Caco-2 (cell line): ENCODE data around the gene SEMA3A. TPM values are rescaled to one million over a fixed set of nuclear protein-coding genes. Genes with fewer than 3 reads are reported as not detected.

Source experiments
- BruUV-seq: library from RNA; stranded (reverse); fragments of 400-500 nt; replicated peaks from 2 replicates; lab custom pipeline; 2021; lab: Mats Ljungman, UMichigan
- CTCF ChIA-PET: fragments of 300-600 bp; sonication (Branson Sonifier 250); formaldehyde crosslinking; loops from one replicate; lab custom pipeline; 2022; ENCODE audit warnings: antibody characterized with exemption; lab: Charles Lee
- POLR2A ChIA-PET: fragments of 300-600 bp; sonication (Branson Sonifier 250); formaldehyde crosslinking; loops from one replicate; lab custom pipeline; 2022; ENCODE audit warnings: antibody characterized with exemption; lab: Charles Lee
- DNase-seq, 2 experiments: peaks; one replicate each; pipeline versions ENCODE4 v3.0.0 to v3.0.0-alpha.2; 2020 to 2022
- H3K27me3 ChIP-seq: replicated peaks from 2 replicates; pipeline ENCODE4 v1.6.0; 2011; ENCODE audit warnings: low read length; ENCODE audit not compliant: control insufficient read depth, insufficient read depth
- H3K36me3 ChIP-seq: 2 replicates; pipeline ENCODE4 v1.5.1; 2011; ENCODE audit warnings: low read length; ENCODE audit not compliant: control insufficient read depth, insufficient read depth
- H3K4me1 ChIP-seq: fragments of 250-450 bp; sonication (Bioruptor Pico); 2 replicates; pipeline ENCODE4 v1.5.1; 2020; ENCODE audit warnings: mild to moderate bottlenecking
- H3K4me3 ChIP-seq: 2 replicates; pipeline ENCODE4 v1.5.1; 2011; ENCODE audit warnings: low read depth, mild to moderate bottlenecking, control low read depth, low read length
- H3K9me3 ChIP-seq: fragments of 250-450 bp; sonication (Bioruptor Pico); 2 replicates; pipeline ENCODE4 v1.5.1; 2020; ENCODE audit warnings: mild to moderate bottlenecking, moderate library complexity
- H3K27ac Mint-ChIP-seq: one replicate; pipeline ENCODE4 v1.8.0; 2022; ENCODE audit warnings: mixed read lengths; ENCODE audit not compliant: unreplicated experiment
- H3K27me3 Mint-ChIP-seq: one replicate; pipeline ENCODE4 v1.8.0; 2022; ENCODE audit warnings: mixed read lengths; ENCODE audit not compliant: insufficient read depth, unreplicated experiment
- H3K36me3 Mint-ChIP-seq: one replicate; pipeline ENCODE4 v1.8.0; 2022; ENCODE audit warnings: mild to moderate bottlenecking, mixed read lengths; ENCODE audit not compliant: insufficient read depth, unreplicated experiment
- H3K4me1 Mint-ChIP-seq: one replicate; pipeline ENCODE4 v1.8.0; 2022; ENCODE audit warnings: low read depth, mixed read lengths; ENCODE audit not compliant: unreplicated experiment
- H3K4me3 Mint-ChIP-seq: one replicate; pipeline ENCODE4 v1.8.0; 2022; ENCODE audit warnings: mild to moderate bottlenecking, moderate library complexity, mixed read lengths; ENCODE audit not compliant: unreplicated experiment
- H3K9me3 Mint-ChIP-seq: one replicate; pipeline ENCODE4 v1.8.0; 2022; ENCODE audit warnings: mixed read lengths; ENCODE audit not compliant: unreplicated experiment
- CTCF ChIP-seq, 2 experiments: fragments of 200-600 bp in 1 of 2; IDR thresholded peaks; 1 replicate in 1 of 2; 2 replicates in 1 of 2; pipeline versions ENCODE4 v1.5.1 to v1.8.0; 2011 to 2022; ENCODE audit warnings: antibody characterized with exemption in 1 of 2, control low read depth in 1 of 2, inconsistent platforms in 1 of 2, low read depth in 1 of 2, low read length in 1 of 2, mild to moderate bottlenecking in 1 of 2, moderate library complexity in 1 of 2; ENCODE audit not compliant: insufficient read depth in 1 of 2, severe bottlenecking in 1 of 2, unreplicated experiment in 1 of 2
- intact Hi-C: fragments of 100-400 bp; cut with micrococcal nuclease; formaldehyde crosslinking; loops from one replicate; pipeline ENCODE4 v1.10.0; 2022; ENCODE audit not compliant: unreplicated experiment
- total RNA-seq: library from RNA; stranded (reverse); gene quantifications from 2 replicates; pipeline ENCODE4 v1.2.3, GENCODE V29; 2022

SEMA3A gene
- total RNA-seq, 1 experiment from 2014 or later, result 55.1 TPM

DNA sequence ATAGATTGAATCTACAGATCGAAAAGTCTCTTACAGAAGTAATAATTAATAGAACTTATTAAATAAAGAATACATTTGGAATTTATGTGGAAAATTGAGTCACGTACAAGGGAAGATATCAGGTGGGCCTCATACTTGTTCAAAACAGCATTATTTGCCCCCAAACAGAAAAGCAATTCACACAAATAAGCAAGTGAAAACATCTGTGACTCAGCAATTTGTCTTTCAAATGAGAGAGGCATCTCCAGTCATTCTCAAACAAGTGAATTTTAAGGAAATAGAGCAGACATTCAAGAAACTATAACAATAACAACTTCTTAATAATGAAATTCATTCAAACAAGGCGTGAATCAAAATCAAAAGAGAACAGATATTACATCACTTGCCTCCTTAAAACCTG lies 50.1 kb downstream of the SEMA3A start:
- peak overlapping the region; percentile 6 for H3K27ac Mint-ChIP-seq
- DNase-seq, result no peak
- H3K9me3 Mint-ChIP-seq, result peaks cover 9% of the 10 kb centered on the region
- Histone ChIP-seq H3K4me1 (peaks cover 66% of the 10 kb centered on the region), H3K36me3 (no peaks in the 10 kb centered on the region), H3K4me3 (no peak overlapping the region), H3K9me3 (no peaks in the 10 kb centered on the region), H3K27me3 (no peaks in the 10 kb centered on the region)
- intact Hi-C loops, result no loop called here
- ChIA-PET CTCF (no interaction called here), POLR2A (no interaction called here)
- no TSS peak for BruUV-seq
- no peak for TF ChIP-seq CTCF (IDR thresholded peaks at IDR 0.05; ENCODE audit: insufficient read depth in 1 of 2, low read depth in 1 of 2, low read length in 1 of 2, severe bottlenecking in 1 of 2, unreplicated experiment in 1 of 2)
- H3K36me3 Mint-ChIP-seq, result peaks cover 25% of the 10 kb centered on the region
- no peak overlapping the region for H3K4me3 Mint-ChIP-seq
- no peaks in the 10 kb centered on the region for H3K27me3 Mint-ChIP-seq
- H3K4me1 Mint-ChIP-seq, result peaks cover 59% of the 10 kb centered on the region

DNA sequence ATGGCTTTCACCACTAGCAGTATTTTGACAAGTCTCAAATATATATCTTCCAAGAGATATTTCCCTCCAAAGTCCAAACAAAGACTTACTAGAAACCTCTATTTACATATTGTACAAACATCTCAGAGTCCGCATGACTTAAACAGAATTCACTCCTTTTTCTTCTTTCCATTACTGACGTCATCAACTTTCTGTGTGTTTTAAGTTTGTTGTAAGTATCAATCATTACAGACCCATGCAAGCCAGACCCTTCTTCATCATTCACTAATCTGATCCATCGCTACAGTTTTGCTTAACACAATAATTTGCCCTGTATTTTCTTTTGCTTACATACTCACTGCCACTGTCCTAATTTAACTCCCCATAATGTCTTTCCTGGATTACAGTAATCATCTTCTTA lies 51.9 kb downstream of the SEMA3A start:
- POLR2A ChIA-PET, result no interaction called here
- Mint-ChIP-seq H3K4me3 (peak overlapping the region; percentile 20), H3K27me3 (no peaks in the 10 kb centered on the region), H3K27ac (peak overlapping the region; percentile 34), H3K9me3 (peaks cover 9% of the 10 kb centered on the region), H3K36me3 (peaks cover 21% of the 10 kb centered on the region), H3K4me1 (peaks cover 50% of the 10 kb centered on the region)
- CTCF ChIA-PET, result no interaction called here
- Histone ChIP-seq H3K4me3 (no peak overlapping the region), H3K27me3 (no peaks in the 10 kb centered on the region), H3K9me3 (no peaks in the 10 kb centered on the region), H3K36me3 (no peaks in the 10 kb centered on the region), H3K4me1 (peaks cover 62% of the 10 kb centered on the region)
- intact Hi-C loops, result loop anchor here (1.0 kb wide), 2 partner anchors 27 to 120 kb away; no protein-coding TSS in a partner anchor
- no TSS peak for BruUV-seq
- TF ChIP-seq CTCF (IDR thresholded peaks at IDR 0.05; ENCODE audit: insufficient read depth in 1 of 2, low read depth in 1 of 2, low read length in 1 of 2, severe bottlenecking in 1 of 2, unreplicated experiment in 1 of 2), result no peak
- DNase-seq, result no peak

- no peak overlapping the region for H3K4me3 Mint-ChIP-seq
- Histone ChIP-seq H3K9me3 (no peaks in the 10 kb centered on the region), H3K36me3 (no peaks in the 10 kb centered on the region), H3K27me3 (no peaks in the 10 kb centered on the region), H3K4me3 (no peak overlapping the region), H3K4me1 (peaks cover 36% of the 10 kb centered on the region)
- H3K27me3 Mint-ChIP-seq, result no peaks in the 10 kb centered on the region
- no TSS peak for BruUV-seq
- POLR2A ChIA-PET, result no interaction called here
- H3K4me1 Mint-ChIP-seq, result peaks cover 31% of the 10 kb centered on the region
- peaks cover 27% of the 10 kb centered on the region for H3K36me3 Mint-ChIP-seq
- no peak overlapping the region for H3K27ac Mint-ChIP-seq
- TF ChIP-seq CTCF (IDR thresholded peaks at IDR 0.05; ENCODE audit: insufficient read depth in 1 of 2, low read depth in 1 of 2, low read length in 1 of 2, severe bottlenecking in 1 of 2, unreplicated experiment in 1 of 2), result no peak
- CTCF ChIA-PET, result no interaction called here
- intact Hi-C loops, result no loop called here
- peaks cover 9% of the 10 kb centered on the region for H3K9me3 Mint-ChIP-seq
- DNase-seq, result no peak
These were observed 54.4 kb downstream of the SEMA3A start for GRCh38 chr7:84139986-84140729.
